COR-L47 (cell line): ENCODE measurements around the gene DOCK7.

Experiments used
- DNase-seq: peaks from one replicate; lab custom pipeline; 2025; lab: John Stamatoyannopoulos, UW

The DOCK7 gene

DNA sequence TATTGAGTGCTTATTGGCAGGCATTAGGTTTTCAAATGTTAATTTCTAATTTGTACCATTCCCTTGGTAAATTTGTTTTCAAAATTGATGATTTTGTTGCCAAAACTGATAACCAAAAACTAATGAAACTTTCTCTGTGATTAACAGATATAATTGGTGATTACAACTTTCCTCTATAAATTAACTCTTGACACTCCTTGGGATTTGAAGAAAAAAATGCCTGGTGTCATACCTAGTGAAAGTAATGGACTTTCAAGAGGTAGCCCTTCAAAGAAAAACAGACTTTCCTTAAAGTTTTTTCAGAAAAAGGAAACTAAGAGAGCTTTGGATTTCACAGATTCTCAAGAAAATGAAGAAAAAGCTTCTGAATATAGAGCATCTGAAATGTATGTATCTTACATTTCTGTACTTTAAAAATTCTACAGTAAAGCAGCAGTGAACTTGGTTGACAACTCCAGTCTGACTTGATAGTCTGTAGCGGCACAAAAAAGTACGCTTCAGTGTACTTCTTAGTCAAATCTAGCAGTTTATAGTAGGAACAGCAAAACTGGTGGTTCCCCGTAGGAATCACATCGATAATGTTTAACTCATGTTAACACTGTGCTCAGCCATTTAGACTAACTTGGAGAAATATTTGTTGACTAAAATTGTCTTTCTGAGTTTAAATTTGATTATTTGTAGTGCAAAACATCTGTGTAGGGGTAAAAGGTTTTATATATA, 248.4 kb downstream of the DOCK7 start:
- no peak for DNase-seq

DNA sequence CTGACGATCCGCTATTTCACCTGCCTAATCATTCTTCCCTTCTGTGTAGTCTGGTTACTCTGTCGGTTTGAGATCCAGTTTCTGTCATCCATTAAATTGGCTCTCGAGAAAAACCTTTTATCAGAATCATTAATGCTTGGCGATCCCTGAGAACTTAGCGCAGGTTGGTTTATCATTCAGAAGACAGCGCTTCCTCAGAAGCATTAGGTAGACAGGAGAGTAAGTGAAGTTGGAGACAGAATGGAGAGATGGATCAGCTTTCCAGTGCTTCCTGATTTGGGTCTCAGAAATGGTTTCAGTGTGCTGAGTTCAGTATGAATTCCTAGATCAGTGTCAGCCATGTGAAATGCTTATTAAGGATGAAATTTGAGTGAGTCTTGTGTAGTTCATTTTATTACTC, 250.0 kb downstream of the DOCK7 start:
- DNase-seq, result no peak

- no peak for DNase-seq
Measured at GRCh38 chr1:62437273-62437940, 250.8 kb downstream of the DOCK7 start.

DNA sequence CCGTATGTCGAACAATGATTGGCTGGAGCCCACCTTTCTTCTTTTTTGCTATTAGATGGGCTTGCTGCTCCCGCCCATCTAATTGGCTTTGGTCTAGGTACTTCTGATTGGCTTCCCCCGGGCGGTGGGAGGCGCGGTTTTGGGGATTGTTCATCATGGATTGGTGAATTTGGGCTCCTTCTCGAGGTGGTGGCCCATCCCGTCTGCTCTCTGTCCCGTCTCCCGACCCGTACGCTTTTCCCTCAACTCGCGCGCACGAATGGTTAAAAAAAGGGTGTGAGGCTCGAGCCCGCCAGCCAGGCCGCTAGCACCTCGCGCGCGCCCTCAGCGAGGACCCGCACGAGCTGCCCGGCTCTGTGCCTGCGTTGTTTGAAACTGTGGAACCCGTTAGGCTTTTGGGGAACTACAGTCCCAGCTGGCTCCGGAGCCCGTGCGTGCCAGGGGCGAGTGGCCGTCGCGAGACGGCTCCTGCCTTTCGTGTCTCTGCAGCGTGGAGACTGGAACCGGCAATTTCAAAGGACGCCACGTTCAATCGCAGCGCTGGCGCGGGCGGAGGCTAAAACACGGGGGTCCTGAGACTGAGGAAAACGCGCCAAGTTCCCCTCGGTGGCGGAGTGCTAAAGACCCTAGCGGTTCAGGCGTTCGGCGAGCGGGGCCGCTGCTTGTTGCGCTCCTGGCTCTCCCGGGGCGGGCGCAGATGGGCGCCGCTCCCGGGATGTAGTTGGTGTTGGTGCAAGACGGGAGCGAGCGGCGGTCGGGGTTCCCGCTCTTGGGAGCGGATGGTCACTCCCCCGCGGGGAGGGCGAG, 251.5 kb downstream of the DOCK7 start, which contains the start of gene USP1:
Gene USP1, plus strand, starts transcription at position 584 of the 807 bp plus-strand sequence. CDS start 2,819 bp downstream, outside the sequence.
- peak; percentile 100 for DNase-seq

- no peak for DNase-seq
Measured at GRCh38 chr1:62436039-62436465, 252.1 kb downstream of the DOCK7 start.

GRCh38 chr1:62435231-62436038, 252.8 kb downstream of the DOCK7 start:
- DNase-seq, result peak; percentile 68

GRCh38 chr1:62434618-62435001, 253.6 kb downstream of the DOCK7 start:
- no peak for DNase-seq

DNA sequence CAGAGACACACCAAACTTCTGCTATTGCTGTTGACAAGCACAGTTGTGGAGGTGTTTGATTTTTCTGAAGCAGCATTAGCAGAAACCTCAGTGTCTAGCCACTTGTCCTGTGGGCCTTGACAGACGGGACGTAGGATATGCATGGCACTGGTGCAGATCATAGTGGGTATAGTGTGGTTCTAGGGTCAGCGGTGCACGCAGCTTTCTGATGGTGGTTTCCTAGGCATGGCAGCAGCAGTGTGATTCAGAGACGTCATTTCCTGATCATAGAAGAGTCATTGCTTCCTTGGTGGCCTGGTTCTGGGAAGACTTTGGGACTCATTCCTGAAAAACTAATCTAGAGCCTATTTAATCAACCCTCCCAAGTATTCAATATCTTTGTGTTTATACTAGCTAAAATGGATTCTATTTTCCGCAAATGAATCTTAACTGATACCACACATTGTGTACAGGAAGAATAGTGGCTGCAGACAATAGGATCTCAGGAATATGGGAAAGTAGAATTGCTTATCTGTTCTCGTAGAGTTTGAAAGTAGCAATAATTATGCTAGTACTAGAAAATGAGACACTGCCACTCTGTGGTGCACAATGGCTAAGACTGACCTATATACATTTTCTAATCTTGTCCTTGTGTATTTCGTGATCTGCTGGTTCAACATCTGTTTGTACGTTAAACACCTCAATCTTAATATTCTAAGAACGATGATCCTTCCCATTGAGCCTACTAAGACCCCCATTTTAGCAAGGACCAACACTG, 254.1 kb downstream of the DOCK7 start:
- DNase-seq, result no peak

GRCh38 chr1:62429581-62429980, 258.6 kb downstream of the DOCK7 start:
- DNase-seq, result no peak

GRCh38 chr1:62428351-62428750, 259.8 kb downstream of the DOCK7 start:
- no peak for DNase-seq

- DNase-seq, result no peak
Measured at GRCh38 chr1:62426794-62427193, 261.4 kb downstream of the DOCK7 start.

DNA sequence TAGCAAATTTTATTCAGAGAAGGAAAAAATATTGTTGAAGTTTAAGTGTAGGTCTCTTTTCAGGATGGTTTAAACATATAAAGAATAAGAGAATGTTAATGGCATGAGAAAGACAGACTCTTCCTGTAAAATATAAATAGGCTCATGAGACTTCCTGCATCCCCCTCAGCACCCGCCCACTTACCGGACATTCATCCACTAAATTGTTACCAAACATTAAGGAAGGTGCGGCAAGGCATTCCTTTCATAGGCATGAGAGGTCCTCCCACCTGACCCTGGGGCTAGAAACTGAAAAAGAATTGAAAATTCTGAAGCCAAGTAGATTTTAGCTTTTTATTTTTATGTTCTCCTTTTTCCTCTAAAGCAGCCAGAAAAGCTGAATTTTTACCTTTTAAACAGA, 261.9 kb downstream of the DOCK7 start:
- DNase-seq, result no peak

- DNase-seq, result no peak
Measured at GRCh38 chr1:62425041-62425440, 263.1 kb downstream of the DOCK7 start.

DNA sequence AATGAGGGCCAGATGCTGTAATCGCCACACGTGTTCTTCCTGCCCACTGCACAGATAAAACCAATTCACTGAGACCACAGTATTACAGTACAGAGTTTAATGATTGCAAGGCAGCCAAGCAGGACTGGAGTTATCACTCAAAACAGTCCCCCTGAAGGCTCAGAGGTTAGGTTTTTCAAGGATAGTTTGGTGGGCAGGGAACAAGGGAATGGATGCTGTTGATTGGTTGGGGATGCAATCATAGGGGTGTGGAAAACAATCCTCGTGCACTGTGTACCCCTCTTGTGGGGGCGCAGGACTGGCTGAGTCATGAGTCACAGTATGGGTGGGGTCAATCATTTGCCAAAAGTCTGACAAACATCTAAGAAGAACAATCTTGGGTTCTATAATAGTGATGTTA, 263.8 kb downstream of the DOCK7 start:
- no peak for DNase-seq

DNA sequence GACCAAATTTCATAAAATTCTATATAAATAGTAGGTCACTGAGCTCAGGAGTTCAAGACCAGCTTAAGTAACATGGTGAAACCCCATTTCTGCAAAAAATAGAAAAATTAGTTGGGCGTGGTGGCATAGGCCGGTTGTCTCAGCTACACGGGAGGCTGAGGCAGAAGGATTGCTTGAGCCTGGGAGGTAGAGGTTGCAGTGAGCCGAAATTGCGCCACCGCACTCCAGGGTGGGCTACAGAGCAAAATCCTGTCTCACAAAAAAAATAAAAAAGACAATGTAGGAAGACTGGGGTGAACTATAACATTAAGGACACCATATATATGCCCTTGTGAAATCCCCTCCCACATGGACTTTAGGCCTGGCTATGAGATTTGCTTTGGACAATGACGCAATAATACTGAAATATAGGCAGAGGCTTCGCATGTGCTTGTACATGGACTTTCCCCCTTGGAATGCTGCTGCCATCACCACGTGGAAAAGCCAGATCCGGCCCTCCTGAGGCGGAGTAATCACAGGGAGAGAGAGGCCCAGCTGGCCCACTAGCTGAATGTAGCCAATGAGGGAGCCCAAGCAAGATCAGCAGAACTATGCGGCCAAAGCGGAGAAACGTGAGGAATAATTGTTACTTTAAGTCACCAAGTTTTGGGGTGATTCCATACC, 264.5 kb downstream of the DOCK7 start:
- DNase-seq, result no peak

GRCh38 chr1:62420214-62420613, 268.0 kb downstream of the DOCK7 start:
- DNase-seq, result no peak

- DNase-seq, result no peak
Measured at GRCh38 chr1:62417351-62417999, 270.7 kb downstream of the DOCK7 start.

GRCh38 chr1:62415687-62416086, 272.5 kb downstream of the DOCK7 start:
- DNase-seq, result no peak

DNA sequence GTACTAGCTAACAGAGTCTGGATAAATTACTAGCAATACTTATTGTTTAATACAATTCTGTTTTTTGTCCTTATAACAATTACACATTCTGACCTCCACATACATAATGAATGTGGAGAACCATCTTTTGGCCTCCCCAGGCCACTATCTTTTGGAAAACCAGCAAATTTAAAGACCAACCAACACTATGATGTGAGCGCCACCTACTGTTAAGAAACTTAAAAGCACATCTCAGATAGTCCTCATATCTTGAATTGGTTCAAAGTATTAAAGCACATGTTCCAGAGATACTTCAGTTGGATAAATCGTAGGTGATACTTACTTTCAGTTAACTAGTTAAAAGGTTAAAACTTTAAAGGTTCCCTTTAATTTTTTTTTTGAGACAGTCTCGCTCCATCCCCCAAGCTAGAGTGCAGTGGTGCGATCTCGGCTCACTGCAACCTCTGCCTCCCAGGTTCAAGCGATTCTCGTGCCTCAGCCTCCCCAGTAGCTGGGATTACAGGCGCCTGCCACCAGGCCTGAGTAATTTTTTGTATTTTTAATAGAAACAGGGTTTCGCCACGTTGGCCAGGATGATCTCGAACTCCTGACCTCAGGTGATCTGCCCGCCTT, 280.7 kb downstream of the DOCK7 start:
- DNase-seq, result peak; percentile 37

DNA sequence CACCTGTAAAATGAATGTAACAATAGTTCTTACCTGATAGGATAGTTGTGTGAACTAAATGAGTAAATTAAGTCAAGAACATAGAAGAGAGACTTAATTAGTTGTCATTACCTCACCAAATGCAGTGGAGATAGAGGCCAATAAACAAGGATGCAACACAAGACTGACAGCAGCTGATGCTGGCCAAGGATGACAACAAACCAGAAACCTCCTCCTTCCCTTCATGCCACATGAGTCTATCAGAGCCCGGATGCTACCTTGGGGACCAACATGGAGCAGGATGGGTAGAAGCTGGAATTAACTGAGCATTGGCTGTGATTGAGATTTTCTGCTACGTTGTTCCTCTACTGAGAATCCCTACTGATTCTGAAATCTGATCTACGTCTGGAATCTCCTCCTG, 281.6 kb downstream of the DOCK7 start:
- no peak for DNase-seq
